Heart left ventricle (tissue), 16 donors: ENCODE results near the gene VWC2L. TPM values are rescaled to one million over a fixed set of nuclear protein-coding genes. Genes with fewer than 3 reads are reported as not detected.

Experiments
- ATAC-seq, 4 donors: fragments of 200-7000 bp; cut with Tn5 transposase; one replicate each; pipeline ENCODE4 v1.9.1; 2020 to 2022; ENCODE audit warnings: moderate library complexity in 4 of 4, mild to moderate bottlenecking in 3 of 4, moderate number of reproducible peaks in 1 of 4
- DNase-seq, 5 donors: peaks; one replicate each; pipeline ENCODE4 v3.0.0-alpha.2; 2020
- H3K27ac ChIP-seq, 12 donors: fragments of 200-600 bp; sonication (generic) in 4 of 12; one replicate each; pipeline versions ENCODE4 v1.5.0 to v1.8.0; 2016 to 2022; ENCODE audit warnings: mild to moderate bottlenecking in 2 of 12
- H3K27me3 ChIP-seq, 9 donors: fragments of 200-600 bp; sonication (generic) in 2 of 9; one replicate each; pipeline versions ENCODE4 v1.5.1 to v1.8.0; 2016 to 2022; ENCODE audit warnings: mild to moderate bottlenecking in 3 of 9
- H3K36me3 ChIP-seq, 9 donors: fragments of 200-600 bp; sonication (generic) in 2 of 9; one replicate each; pipeline versions ENCODE4 v1.5.0 to v1.8.0; 2018 to 2022; ENCODE audit warnings: mild to moderate bottlenecking in 2 of 9
- H3K4me1 ChIP-seq, 12 donors: fragments of 200-600 bp; sonication (generic) in 4 of 12; one replicate each; pipeline versions ENCODE4 v1.5.0 to v1.8.0; 2016 to 2022; ENCODE audit warnings: mild to moderate bottlenecking in 3 of 12
- H3K4me3 ChIP-seq, 12 donors: fragments of 200-600 bp; sonication (generic) in 4 of 12; one replicate each; pipeline versions ENCODE4 v1.5.0 to v1.8.0; 2017 to 2022; ENCODE audit warnings: mild to moderate bottlenecking in 9 of 12, moderate library complexity in 4 of 12
- H3K9me3 ChIP-seq, 12 donors: fragments of 200-600 bp; sonication (generic) in 4 of 12; one replicate each; pipeline versions ENCODE4 v1.5.0 to v1.8.0; 2016 to 2022; ENCODE audit warnings: mild to moderate bottlenecking in 1 of 12
- CTCF ChIP-seq, 12 donors: fragments of 200-600 bp; sonication (generic) in 4 of 12; IDR thresholded peaks; one replicate each; pipeline versions ENCODE4 v1.5.0 to v1.8.0; 2018 to 2022; ENCODE audit warnings: antibody characterized with exemption in 12 of 12, mild to moderate bottlenecking in 5 of 12
- POLR2A ChIP-seq, 2 donors: fragments of 450-650 bp; IDR thresholded peaks; one replicate each; pipeline ENCODE4 v1.6.1; 2017; ENCODE audit warnings: antibody characterized with exemption in 2 of 2, mild to moderate bottlenecking in 2 of 2, moderate library complexity in 2 of 2
- WGBS, 4 donors: extraction: QIAGEN DNeasy Blood & Tissue Kit in 2 of 4; methylation state at CpG; one replicate each; pipeline versions ENCODE4 v1.1.5 to v1.1.7; 2013 to 2018; 5-methylcytosine and 5-hydroxymethylcytosine counted together
- intact Hi-C, 10 donors: fragments of 100-400 bp; cut with DNase I; formaldehyde crosslinking; loops; one replicate each; pipeline versions ENCODE4 v1.11.1 to v1.14.2; 2022
- polyA plus RNA-seq, 2 donors: library from polyadenylated mRNA; stranded (reverse); fragments of 200-250 nt; gene quantifications; one replicate each; pipeline ENCODE4 v1.2.3, GENCODE V29; 2013
- total RNA-seq, 9 donors: library from RNA; depleted of rRNA in 2 of 9; stranded (reverse); fragments of >200 nt in 2 of 9; fragmentation: NEBNext Ultra II Directional in 3 of 9; extraction: Animal tissue kit (Norgen Biotek cat#: 25700) in 3 of 9; gene quantifications; one replicate each; pipeline versions ENCODE4 v1.1.0 to v1.2.4, GENCODE V29; 2016 to 2023
- donor health status: ischemic (EF 13 %, LVEDD 7.1; RV severe dilation, severe dysfunction).
- donor health status: healthy with polysubstance abuse.
- donor health status: DM: no; HTN: yes; CAD: no.
- donor health status: DM: no; HTN: no; CAD: no.
- donor health status: ischemic (EF 25% LVEDD 6.9; RV normal size, moderate dysfunction).
- donor health status: ischemic (EF 25% LVEDD 5.7; RV mildly dilated, moderate dysfunction).
- donor health status: healthy.
- donor health status: DM: yes; HTN: yes; CAD: no.
- donor health status: ischemic (EF 35%, LVEDD 5.7; RV mildly dilated, moderate dysfunction).
- donor health status: nonischemic (EF 11% LVEDD 7.7; RV severe dilation, severe dysfunction).
- donor health status: DM: yes; HTN: yes; CAD: no.
- donor health status: PGD.
- donor health status: ischemic (EF 29% LVEDD 5.4; RV normal size, mild dysfunction).
- donor health status: nonischemic (EF 23%, LVEDD 6.1; RV moderate dilation, normal function).

VWC2L gene
- total and polyA plus RNA-seq, 11 donors: 0.13 TPM; not detected in 10

DNA sequence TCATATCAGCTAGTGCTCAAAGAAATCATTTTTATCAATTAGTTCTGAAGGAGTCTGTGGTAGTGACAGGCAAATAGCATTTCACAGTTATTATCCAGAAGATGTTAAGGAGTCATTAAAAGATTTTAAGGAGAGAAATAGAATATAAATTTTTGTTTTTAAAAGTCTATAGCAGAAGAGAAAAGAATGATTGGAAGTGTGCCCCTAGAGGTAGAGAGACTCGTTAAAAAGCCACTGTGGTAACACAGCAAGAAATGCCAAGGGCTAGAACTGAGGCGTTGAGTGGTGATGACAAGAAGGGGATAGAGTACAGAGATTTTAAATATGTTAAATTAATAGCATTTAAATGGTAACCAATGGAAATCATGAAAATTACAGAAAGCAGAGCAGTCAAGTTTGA is 78.3 kb downstream of the VWC2L start:
- ATAC-seq: no peak
- Histone ChIP-seq H3K4me3 (no peak overlapping the region), H3K36me3 (no peaks in the 10 kb centered on the region), H3K9me3 (peaks cover 0 to 15% (median 0%) of the 10 kb centered on the region in 12 donors), H3K27me3 (no peaks in the 10 kb centered on the region), H3K4me1 (peaks cover 0 to 26% (median 4%) of the 10 kb centered on the region in 12 donors), H3K27ac (peak overlapping the region in 11 of 12 donors; percentile 9 to 73 (median 64))
- intact Hi-C loops: no loop called here
- TF ChIP-seq POLR2A (IDR thresholded peaks at IDR 0.05): no peak
- TF ChIP-seq CTCF (IDR thresholded peaks at IDR 0.05): peak in 2 of 12 donors; percentile 11 to 18
- 30 to 45% (median 40%) methylated on average over 2 of the region's 2 CpGs for WGBS, 4 donors
- DNase-seq: no peak

GRCh38 chr2:214489702-214490101 is 78.8 kb downstream of the VWC2L start:
- intact Hi-C loops: no loop called here
- peak overlapping the region in 11 of 12 donors; percentile 9 to 73 (median 64) for H3K27ac ChIP-seq
- no peak overlapping the region for H3K4me3 ChIP-seq
- DNase-seq: peak in 1 of 5 donors; percentile 27
- TF ChIP-seq POLR2A (IDR thresholded peaks at IDR 0.05) (no peak), CTCF (IDR thresholded peaks at IDR 0.05) (no peak)
- ATAC-seq: peak; percentile 78 to 88 (median 86)
- 24 to 33% (median 31%) methylated on average over 2 of the region's 2 CpGs for WGBS, 4 donors
- peaks cover 0 to 15% (median 0%) of the 10 kb centered on the region in 12 donors for H3K9me3 ChIP-seq
- peaks cover 0 to 21% (median 4%) of the 10 kb centered on the region in 12 donors for H3K4me1 ChIP-seq
- H3K36me3 ChIP-seq: no peaks in the 10 kb centered on the region
- no peaks in the 10 kb centered on the region for H3K27me3 ChIP-seq

GRCh38 chr2:214492152-214492551 is 81.3 kb downstream of the VWC2L start:
- no peak for DNase-seq
- no peaks in the 10 kb centered on the region for H3K36me3 ChIP-seq
- ATAC-seq: no peak
- intact Hi-C loops: no loop called here
- H3K9me3 ChIP-seq: peaks cover 0 to 15% (median 0%) of the 10 kb centered on the region in 12 donors
- H3K4me1 ChIP-seq: peaks cover 0 to 26% (median 6%) of the 10 kb centered on the region in 12 donors
- TF ChIP-seq CTCF (IDR thresholded peaks at IDR 0.05) (no peak), POLR2A (IDR thresholded peaks at IDR 0.05) (no peak)
- no peak overlapping the region for H3K27ac ChIP-seq
- no peak overlapping the region for H3K4me3 ChIP-seq
- no peaks in the 10 kb centered on the region for H3K27me3 ChIP-seq
- 82 to 93% (median 91%) methylated on average over 3 of the region's 3 CpGs for WGBS, 4 donors

GRCh38 chr2:214492608-214493007 is 81.8 kb downstream of the VWC2L start:
- TF ChIP-seq POLR2A (IDR thresholded peaks at IDR 0.05): no peak
- Histone ChIP-seq H3K9me3 (peaks cover 0 to 15% (median 0%) of the 10 kb centered on the region in 12 donors), H3K27me3 (no peaks in the 10 kb centered on the region), H3K36me3 (no peaks in the 10 kb centered on the region), H3K4me3 (no peak overlapping the region), H3K4me1 (peaks cover 0 to 31% (median 6%) of the 10 kb centered on the region in 12 donors), H3K27ac (no peak overlapping the region)
- 87 to 91% (median 89%) methylated on average over 2 of the region's 2 CpGs for WGBS, 4 donors
- no peak for DNase-seq
- no peak for ATAC-seq
- intact Hi-C loops: no loop called here

GRCh38 chr2:214497489-214497888 is 86.6 kb downstream of the VWC2L start:
- no peak overlapping the region for H3K4me3 ChIP-seq
- no peaks in the 10 kb centered on the region for H3K36me3 ChIP-seq
- DNase-seq (peak in 1 of 5 donors; percentile 11), ATAC-seq (peak; percentile 15 to 67 (median 58))
- H3K27ac ChIP-seq: peak overlapping the region in 3 of 12 donors; percentile 9 to 42 (median 39)
- peaks cover 0 to 17% (median 0%) of the 10 kb centered on the region in 12 donors for H3K4me1 ChIP-seq
- H3K9me3 ChIP-seq: peaks cover 0 to 10% (median 0%) of the 10 kb centered on the region in 12 donors
- intact Hi-C loops: no loop called here
- no peak for TF ChIP-seq CTCF (IDR thresholded peaks at IDR 0.05)
- no peak for TF ChIP-seq POLR2A (IDR thresholded peaks at IDR 0.05)
- no peaks in the 10 kb centered on the region for H3K27me3 ChIP-seq
- WGBS, 4 donors: 57 to 75% (median 61%) methylated on average over 3 of the region's 3 CpGs
